Eye (tissue), 1 donor: ENCODE results near the gene SHISA4.
A peak's percentile ranks its signal among the peaks of the same experiment; 100 is the strongest.

Experiments used
- DNase-seq: peaks from one replicate; pipeline ENCODE4 v3.0.0-alpha.2; 2015

SHISA4 gene

GRCh38 chr1:201882665-201883132 is 6.0 kb upstream of the SHISA4 start:
- no peak for DNase-seq

- no peak for DNase-seq
These were observed 5.4 kb upstream of the SHISA4 start for GRCh38 chr1:201883266-201883665.

GRCh38 chr1:201883786-201884185 is 4.9 kb upstream of the SHISA4 start:
- no peak for DNase-seq

GRCh38 chr1:201884425-201884824 is 4.3 kb upstream of the SHISA4 start:
- no peak for DNase-seq

- no peak for DNase-seq
These were observed 3.1 kb upstream of the SHISA4 start for GRCh38 chr1:201885531-201886075.

GRCh38 chr1:201886103-201886885 is 2.4 kb upstream of the SHISA4 start:
- DNase-seq = no peak

GRCh38 chr1:201887116-201887866 is 1.4 kb upstream of the SHISA4 start:
- no peak for DNase-seq

GRCh38 chr1:201889090-201889968 is 631 bp downstream of the SHISA4 start:
- no peak for DNase-seq

GRCh38 chr1:201890223-201890622 is 1.5 kb downstream of the SHISA4 start:
- DNase-seq = no peak

GRCh38 chr1:201890806-201891450 is 2.2 kb downstream of the SHISA4 start:
- no peak for DNase-seq

GRCh38 chr1:201891451-201892045 is 2.9 kb downstream of the SHISA4 start:
- DNase-seq = no peak

GRCh38 chr1:201892211-201892610 is 3.5 kb downstream of the SHISA4 start:
- no peak for DNase-seq

- no peak for DNase-seq
These were observed 4.7 kb downstream of the SHISA4 start for GRCh38 chr1:201893431-201893830.

GRCh38 chr1:201894343-201895119 is 5.8 kb downstream of the SHISA4 start:
- DNase-seq = no peak

GRCh38 chr1:201895120-201895665 is 6.5 kb downstream of the SHISA4 start:
- DNase-seq = no peak

GRCh38 chr1:201895913-201896807 is 7.5 kb downstream of the SHISA4 start:
- DNase-seq = peak; percentile 95

GRCh38 chr1:201896951-201897391 is 8.3 kb downstream of the SHISA4 start:
- DNase-seq = no peak

- no peak for DNase-seq
These were observed 9.7 kb downstream of the SHISA4 start for GRCh38 chr1:201898240-201898894.

- DNase-seq = no peak
These were observed 10.3 kb downstream of the SHISA4 start for GRCh38 chr1:201898992-201899391.
